Measurements from ENCODE around the gene ADAMTSL3.

DNA sequence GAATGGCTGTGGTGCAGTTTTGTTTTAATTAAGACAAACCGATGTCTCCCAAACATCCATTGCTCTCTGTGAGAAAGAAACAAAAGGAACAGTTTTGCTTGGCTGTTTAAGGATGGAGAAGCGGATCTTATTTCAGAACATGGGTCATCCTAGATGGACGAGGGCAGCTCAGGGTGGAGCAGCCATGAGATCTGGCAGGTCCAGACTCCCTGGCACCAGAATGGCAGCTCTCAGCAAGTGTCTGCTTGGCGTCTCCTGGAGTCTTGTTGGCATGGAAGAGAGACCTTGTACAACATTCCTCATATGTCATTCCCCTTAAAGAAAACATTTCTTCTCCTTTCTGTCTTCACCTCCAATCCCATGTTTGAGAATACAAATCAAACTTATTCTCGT is 93.8 kb downstream of the ADAMTSL3 start:
- TF ChIP-seq, protein P1, sequence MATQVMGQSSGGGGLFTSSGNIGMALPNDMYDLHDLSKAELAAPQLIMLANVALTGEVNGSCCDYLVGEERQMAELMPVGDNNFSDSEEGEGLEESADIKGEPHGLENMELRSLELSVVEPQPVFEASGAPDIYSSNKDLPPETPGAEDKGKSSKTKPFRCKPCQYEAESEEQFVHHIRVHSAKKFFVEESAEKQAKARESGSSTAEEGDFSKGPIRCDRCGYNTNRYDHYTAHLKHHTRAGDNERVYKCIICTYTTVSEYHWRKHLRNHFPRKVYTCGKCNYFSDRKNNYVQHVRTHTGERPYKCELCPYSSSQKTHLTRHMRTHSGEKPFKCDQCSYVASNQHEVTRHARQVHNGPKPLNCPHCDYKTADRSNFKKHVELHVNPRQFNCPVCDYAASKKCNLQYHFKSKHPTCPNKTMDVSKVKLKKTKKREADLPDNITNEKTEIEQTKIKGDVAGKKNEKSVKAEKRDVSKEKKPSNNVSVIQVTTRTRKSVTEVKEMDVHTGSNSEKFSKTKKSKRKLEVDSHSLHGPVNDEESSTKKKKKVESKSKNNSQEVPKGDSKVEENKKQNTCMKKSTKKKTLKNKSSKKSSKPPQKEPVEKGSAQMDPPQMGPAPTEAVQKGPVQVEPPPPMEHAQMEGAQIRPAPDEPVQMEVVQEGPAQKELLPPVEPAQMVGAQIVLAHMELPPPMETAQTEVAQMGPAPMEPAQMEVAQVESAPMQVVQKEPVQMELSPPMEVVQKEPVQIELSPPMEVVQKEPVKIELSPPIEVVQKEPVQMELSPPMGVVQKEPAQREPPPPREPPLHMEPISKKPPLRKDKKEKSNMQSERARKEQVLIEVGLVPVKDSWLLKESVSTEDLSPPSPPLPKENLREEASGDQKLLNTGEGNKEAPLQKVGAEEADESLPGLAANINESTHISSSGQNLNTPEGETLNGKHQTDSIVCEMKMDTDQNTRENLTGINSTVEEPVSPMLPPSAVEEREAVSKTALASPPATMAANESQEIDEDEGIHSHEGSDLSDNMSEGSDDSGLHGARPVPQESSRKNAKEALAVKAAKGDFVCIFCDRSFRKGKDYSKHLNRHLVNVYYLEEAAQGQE (IDR thresholded peaks at IDR 0.05; ENCODE audit: borderline replicate concordance): no peak
- TF ChIP-seq, protein P2, sequence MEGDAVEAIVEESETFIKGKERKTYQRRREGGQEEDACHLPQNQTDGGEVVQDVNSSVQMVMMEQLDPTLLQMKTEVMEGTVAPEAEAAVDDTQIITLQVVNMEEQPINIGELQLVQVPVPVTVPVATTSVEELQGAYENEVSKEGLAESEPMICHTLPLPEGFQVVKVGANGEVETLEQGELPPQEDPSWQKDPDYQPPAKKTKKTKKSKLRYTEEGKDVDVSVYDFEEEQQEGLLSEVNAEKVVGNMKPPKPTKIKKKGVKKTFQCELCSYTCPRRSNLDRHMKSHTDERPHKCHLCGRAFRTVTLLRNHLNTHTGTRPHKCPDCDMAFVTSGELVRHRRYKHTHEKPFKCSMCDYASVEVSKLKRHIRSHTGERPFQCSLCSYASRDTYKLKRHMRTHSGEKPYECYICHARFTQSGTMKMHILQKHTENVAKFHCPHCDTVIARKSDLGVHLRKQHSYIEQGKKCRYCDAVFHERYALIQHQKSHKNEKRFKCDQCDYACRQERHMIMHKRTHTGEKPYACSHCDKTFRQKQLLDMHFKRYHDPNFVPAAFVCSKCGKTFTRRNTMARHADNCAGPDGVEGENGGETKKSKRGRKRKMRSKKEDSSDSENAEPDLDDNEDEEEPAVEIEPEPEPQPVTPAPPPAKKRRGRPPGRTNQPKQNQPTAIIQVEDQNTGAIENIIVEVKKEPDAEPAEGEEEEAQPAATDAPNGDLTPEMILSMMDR (IDR thresholded peaks at IDR 0.05; ENCODE audit: poor library complexity, severe bottlenecking): no peak
- no peak for TF ChIP-seq EZH2 (IDR thresholded peaks at IDR 0.05; ENCODE audit: borderline replicate concordance, insufficient read depth, low read length, poor library complexity, severe bottlenecking)

Data from neural cell (in vitro differentiated cells).